Transverse colon (tissue), 4 donors: Measurements from ENCODE around the gene PRKG1. TPM values are rescaled to one million over a fixed set of nuclear protein-coding genes. Genes with fewer than 3 reads are reported as not detected.

ENCODE experiments used
- DNase-seq: peaks from one replicate; pipeline ENCODE4 v3.0.0-alpha.2; 2019
- H3K27ac ChIP-seq, 4 donors: fragments of 200-600 bp; sonication (generic); 2 replicates each; pipeline ENCODE4 v1.5.1; 2016 to 2018; ENCODE audit warnings: inconsistent platforms in 4 of 4
- H3K27me3 ChIP-seq: fragments of 200-600 bp; sonication (generic); 2 replicates; pipeline ENCODE4 v1.5.1; 2017; ENCODE audit warnings: inconsistent platforms
- H3K36me3 ChIP-seq, 4 donors: fragments of 200-600 bp; sonication (generic); 2 replicates each; pipeline ENCODE4 v1.5.1; 2017 to 2019; ENCODE audit warnings: inconsistent platforms in 4 of 4
- H3K4me1 ChIP-seq, 4 donors: fragments of 200-600 bp; sonication (generic); 2 replicates each; pipeline ENCODE4 v1.5.1; 2017 to 2020; ENCODE audit warnings: inconsistent platforms in 4 of 4
- H3K4me3 ChIP-seq, 4 donors: fragments of 200-600 bp; sonication (generic); 1 replicate in 1 of 4; 2 replicates in 3 of 4; pipeline versions ENCODE4 v1.5.1 to v1.6.1; 2017 to 2019; ENCODE audit warnings: inconsistent platforms in 4 of 4
- H3K9me3 ChIP-seq, 2 donors: fragments of 200-600 bp; sonication (generic); 2 replicates each; pipeline ENCODE4 v1.5.1; 2017 to 2019; ENCODE audit warnings: inconsistent platforms in 2 of 2
- EP300 ChIP-seq: sonication (generic); formaldehyde crosslinking; IDR thresholded peaks from one replicate; pipeline ENCODE4 v1.6.1; 2017; ENCODE audit warnings: antibody characterized with exemption, low read depth
- POLR2A ChIP-seq: fragments of 450-650 bp; IDR thresholded peaks from one replicate; pipeline ENCODE4 v1.6.1; 2016; ENCODE audit warnings: antibody characterized with exemption, mild to moderate bottlenecking, moderate library complexity
- POLR2AphosphoS5 ChIP-seq, 3 donors: sonication (generic); formaldehyde crosslinking; IDR thresholded peaks; one replicate each; pipeline ENCODE4 v1.6.1; 2016; ENCODE audit warnings: antibody characterized with exemption in 3 of 3
- WGBS, 2 donors: methylation state at CpG; one replicate each; pipeline ENCODE4 v1.1.5; 2018; ENCODE audit warnings: low coverage in 1 of 2; 5-methylcytosine and 5-hydroxymethylcytosine counted together
- in situ Hi-C, 4 donors: fragments of 200-750 bp; cut with MboI; loops; one replicate each; pipeline versions ENCODE4 v1.15.0 to v1.15.1; 2017; ENCODE audit warnings: low sequenced_read_pairs in 3 of 4, low pct_ligation_motif_present in 1 of 4, low pct_unique_long_range_greater_than_20kb in 1 of 4
- intact Hi-C: fragments of 100-400 bp; cut with DNase I; formaldehyde crosslinking; loops from one replicate; pipeline ENCODE4 v1.15.1; 2023; ENCODE audit warnings: low total_unique reads
- total RNA-seq, 4 donors: library from RNA; depleted of rRNA; stranded (reverse); fragments of >200 nt; gene quantifications; one replicate each; pipeline ENCODE4 v1.1.0, GENCODE V29; 2016
- TF ChIP-seq, protein P1 (sequence below), 5 experiments: fragments of 200-600 bp in 3 of 5; fragments of 450-650 bp in 2 of 5; sonication (generic) in 3 of 5; IDR thresholded peaks; 1 replicate in 2 of 5; 2 replicates in 3 of 5; pipeline ENCODE4 v1.5.1; 2016 to 2017; ENCODE audit warnings: antibody characterized with exemption in 5 of 5, inconsistent platforms in 3 of 5, mild to moderate bottlenecking in 2 of 5, moderate library complexity in 1 of 5

PRKG1 gene
- total RNA-seq, 4 donors from 2014 or later, result 17.6 to 30.6 (median 26.9) TPM

DNA sequence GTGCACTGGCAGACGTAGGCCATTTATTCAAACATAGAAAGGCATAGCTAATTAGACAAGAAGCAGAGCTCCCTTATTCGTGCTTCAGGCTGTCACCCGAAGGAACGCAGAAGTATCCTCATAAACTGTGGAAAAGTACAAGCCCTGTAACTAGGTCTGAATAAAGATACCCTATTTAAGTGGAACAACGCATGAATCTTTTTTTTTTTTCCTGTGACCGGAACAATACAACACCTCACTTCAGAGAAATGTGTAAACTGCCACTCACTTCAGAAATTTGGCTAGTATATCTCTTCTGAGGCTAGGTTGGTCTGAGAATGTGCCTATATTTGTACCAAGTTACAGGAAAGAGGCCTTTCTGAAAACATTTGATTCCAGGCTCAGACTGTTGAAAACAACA is 633.1 kb downstream of the PRKG1 start:
- H3K4me3 ChIP-seq, result no peak overlapping the region
- H3K4me1 ChIP-seq, result peaks cover 0 to 16% (median 2%) of the 10 kb centered on the region in 4 donors
- H3K36me3 ChIP-seq, result no peaks in the 10 kb centered on the region
- 71 to 100% methylated on average over 4 to 6 of the region's 6 CpGs for WGBS, 2 donors
- intact Hi-C loops (no loop called here), in situ Hi-C loops (no loop called here)
- TF ChIP-seq POLR2A, result no peak
- TF ChIP-seq EP300, result peak; percentile 15
- TF ChIP-seq, protein P1, sequence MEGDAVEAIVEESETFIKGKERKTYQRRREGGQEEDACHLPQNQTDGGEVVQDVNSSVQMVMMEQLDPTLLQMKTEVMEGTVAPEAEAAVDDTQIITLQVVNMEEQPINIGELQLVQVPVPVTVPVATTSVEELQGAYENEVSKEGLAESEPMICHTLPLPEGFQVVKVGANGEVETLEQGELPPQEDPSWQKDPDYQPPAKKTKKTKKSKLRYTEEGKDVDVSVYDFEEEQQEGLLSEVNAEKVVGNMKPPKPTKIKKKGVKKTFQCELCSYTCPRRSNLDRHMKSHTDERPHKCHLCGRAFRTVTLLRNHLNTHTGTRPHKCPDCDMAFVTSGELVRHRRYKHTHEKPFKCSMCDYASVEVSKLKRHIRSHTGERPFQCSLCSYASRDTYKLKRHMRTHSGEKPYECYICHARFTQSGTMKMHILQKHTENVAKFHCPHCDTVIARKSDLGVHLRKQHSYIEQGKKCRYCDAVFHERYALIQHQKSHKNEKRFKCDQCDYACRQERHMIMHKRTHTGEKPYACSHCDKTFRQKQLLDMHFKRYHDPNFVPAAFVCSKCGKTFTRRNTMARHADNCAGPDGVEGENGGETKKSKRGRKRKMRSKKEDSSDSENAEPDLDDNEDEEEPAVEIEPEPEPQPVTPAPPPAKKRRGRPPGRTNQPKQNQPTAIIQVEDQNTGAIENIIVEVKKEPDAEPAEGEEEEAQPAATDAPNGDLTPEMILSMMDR (IDR thresholded peaks at IDR 0.05), result no peak
- TF ChIP-seq POLR2AphosphoS5 (IDR thresholded peaks at IDR 0.05), result peak; percentile 40 to 78 (median 56)
- no peaks in the 10 kb centered on the region for H3K9me3 ChIP-seq
- no peak for DNase-seq
- H3K27ac ChIP-seq, result peak overlapping the region; percentile 42 to 73 (median 70)
- no peaks in the 10 kb centered on the region for H3K27me3 ChIP-seq

DNA sequence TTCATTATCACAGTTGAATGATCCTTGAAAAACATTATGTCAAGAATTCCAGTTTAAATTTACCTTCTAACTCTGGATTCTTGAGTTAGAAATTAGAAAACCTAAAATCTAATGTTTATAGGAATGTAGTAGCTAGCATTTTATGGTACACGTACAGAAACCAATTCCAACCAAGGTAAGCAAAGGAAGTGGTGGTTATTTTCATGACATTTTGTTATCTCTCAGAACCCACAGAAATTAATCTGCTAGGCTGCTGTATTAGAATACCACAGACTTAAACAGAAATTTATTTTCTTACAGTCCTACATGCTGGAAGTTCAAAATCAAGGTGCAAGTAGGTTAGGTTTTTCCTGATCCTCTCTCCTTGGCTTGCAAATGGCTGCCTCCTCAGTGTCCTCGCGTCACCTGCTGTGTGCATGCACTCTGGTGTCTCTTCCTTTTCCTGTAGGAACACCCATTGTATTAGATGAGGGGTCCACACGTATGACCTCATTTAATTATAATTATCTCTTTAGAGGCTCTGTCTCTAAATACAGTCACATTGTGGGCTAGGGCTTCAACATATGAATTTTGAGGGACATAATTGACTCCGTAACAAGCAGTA is 633.6 kb downstream of the PRKG1 start:
- TF ChIP-seq, protein P1 (IDR thresholded peaks at IDR 0.05), result no peak
- TF ChIP-seq POLR2A (no peak), EP300 (no peak), POLR2AphosphoS5 (IDR thresholded peaks at IDR 0.05) (no peak)
- in situ Hi-C loops, result no loop called here
- intact Hi-C loops, result no loop called here
- WGBS, 2 donors, result 77 to 87% methylated on average over 5 of the region's 5 CpGs
- Histone ChIP-seq H3K27ac (peak overlapping the region; percentile 42 to 73 (median 70)), H3K27me3 (no peaks in the 10 kb centered on the region), H3K36me3 (no peaks in the 10 kb centered on the region), H3K4me1 (peaks cover 0 to 16% (median 2%) of the 10 kb centered on the region in 4 donors), H3K4me3 (no peak overlapping the region), H3K9me3 (no peaks in the 10 kb centered on the region)
- DNase-seq, result no peak

DNA sequence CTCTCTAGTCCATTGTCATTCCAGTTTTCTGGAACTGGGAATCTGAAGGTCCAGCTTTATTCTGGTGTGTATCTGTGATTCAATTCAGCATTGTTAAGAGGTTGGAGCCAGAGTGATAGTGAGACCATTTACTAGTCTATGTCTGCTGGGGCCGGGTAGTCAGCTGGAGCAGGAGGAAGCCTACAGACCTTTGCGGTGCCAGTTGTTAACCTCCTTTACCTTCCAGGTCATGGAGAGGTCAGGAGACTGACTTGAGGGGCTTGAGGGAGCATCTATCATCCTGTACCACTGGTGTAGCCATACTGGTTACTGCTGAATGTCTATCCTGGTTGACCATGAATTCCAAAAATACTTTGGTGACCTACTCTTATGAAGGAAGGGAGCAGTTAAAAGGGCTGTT is 634.3 kb downstream of the PRKG1 start:
- Histone ChIP-seq H3K27me3 (no peaks in the 10 kb centered on the region), H3K9me3 (no peaks in the 10 kb centered on the region), H3K4me3 (no peak overlapping the region), H3K27ac (peak overlapping the region; percentile 42 to 73 (median 70)), H3K4me1 (peaks cover 0 to 16% (median 2%) of the 10 kb centered on the region in 4 donors), H3K36me3 (no peaks in the 10 kb centered on the region)
- intact Hi-C loops (no loop called here), in situ Hi-C loops (no loop called here)
- WGBS, 2 donors, result 100% methylated on average over 2 of the region's 2 CpGs; no CpG with 5 or more reads in 1 of the 2 donors
- DNase-seq, result no peak
- no peak for TF ChIP-seq POLR2A
- no peak for TF ChIP-seq EP300
- TF ChIP-seq, protein P1 (IDR thresholded peaks at IDR 0.05), result no peak
- TF ChIP-seq POLR2AphosphoS5 (IDR thresholded peaks at IDR 0.05), result no peak

DNA sequence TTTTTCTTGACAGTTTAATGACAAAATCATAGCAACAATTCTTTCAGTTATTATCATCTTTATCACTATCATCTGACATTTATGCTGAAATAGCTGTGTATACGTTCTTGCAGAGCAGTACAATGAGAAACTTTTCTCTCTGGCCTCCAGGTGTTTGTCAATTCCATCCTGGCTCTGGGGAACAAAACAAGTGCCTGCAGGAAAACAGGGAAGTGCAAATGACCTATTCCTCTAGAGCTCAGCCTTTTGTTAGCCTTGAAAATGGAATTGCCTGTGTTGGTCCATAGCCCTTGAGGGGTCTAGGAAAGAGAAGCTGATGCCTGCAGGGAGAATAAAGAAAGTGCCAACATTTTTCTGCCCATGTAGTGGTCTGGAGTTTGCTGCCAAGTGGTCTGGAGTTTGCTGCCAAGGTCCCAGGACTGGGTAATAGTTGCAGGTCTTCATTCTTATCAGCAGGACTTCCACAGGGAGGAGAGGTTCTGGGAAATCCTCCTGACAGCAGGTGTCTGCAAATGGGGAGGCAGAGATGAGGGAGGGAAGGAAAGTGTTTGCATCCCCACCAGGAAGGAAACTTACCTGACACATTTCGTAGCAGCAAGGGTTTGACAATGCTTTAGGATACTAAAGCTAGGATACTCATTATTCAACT is 635.2 kb downstream of the PRKG1 start:
- intact Hi-C loops, result no loop called here
- H3K27ac ChIP-seq, result peak overlapping the region in 2 of 4 donors; percentile 11 to 69
- no peaks in the 10 kb centered on the region for H3K36me3 ChIP-seq
- DNase-seq, result no peak
- no peaks in the 10 kb centered on the region for H3K27me3 ChIP-seq
- TF ChIP-seq EP300 (no peak), POLR2A (no peak), POLR2AphosphoS5 (IDR thresholded peaks at IDR 0.05) (no peak)
- TF ChIP-seq, protein P1 (IDR thresholded peaks at IDR 0.05), result no peak
- no peaks in the 10 kb centered on the region for H3K9me3 ChIP-seq
- WGBS, 2 donors, result 78 to 85% methylated on average over 2 of the region's 2 CpGs
- in situ Hi-C loops, result no loop called here
- peaks cover 0 to 16% (median 2%) of the 10 kb centered on the region in 4 donors for H3K4me1 ChIP-seq
- no peak overlapping the region for H3K4me3 ChIP-seq
